Memory B cell (primary cell): ENCODE measurements around the gene SORBS2.

Experiments
- ATAC-seq: fragments of 150-1000 bp; cut with Tn5 transposase; 2 replicates; pipeline ENCODE4 v1.10.0; 2021; ENCODE audit warnings: low read depth, mild to moderate bottlenecking, moderate library complexity
- DNase-seq, 2 donors: peaks; one replicate each; pipeline ENCODE4 v3.0.0; 2022; ENCODE audit warnings: low spot score in 2 of 2
- H3K27ac Mint-ChIP-seq: one replicate; pipeline ENCODE4 v1.8.0; 2022; ENCODE audit warnings: mild to moderate bottlenecking, moderate library complexity, mixed read lengths
- H3K27me3 Mint-ChIP-seq: one replicate; pipeline ENCODE4 v1.8.0; 2022; ENCODE audit warnings: mixed read lengths
- H3K36me3 Mint-ChIP-seq: one replicate; pipeline ENCODE4 v1.8.0; 2022; ENCODE audit warnings: mild to moderate bottlenecking, mixed read lengths
- H3K4me1 Mint-ChIP-seq: one replicate; pipeline ENCODE4 v1.8.0; 2022; ENCODE audit warnings: mixed read lengths
- H3K4me3 Mint-ChIP-seq: one replicate; pipeline ENCODE4 v1.8.0; 2022; ENCODE audit warnings: mild to moderate bottlenecking, moderate library complexity, mixed read lengths
- H3K9me3 Mint-ChIP-seq: one replicate; pipeline ENCODE4 v1.8.0; 2022; ENCODE audit warnings: mixed read lengths

Gene SORBS2

DNA sequence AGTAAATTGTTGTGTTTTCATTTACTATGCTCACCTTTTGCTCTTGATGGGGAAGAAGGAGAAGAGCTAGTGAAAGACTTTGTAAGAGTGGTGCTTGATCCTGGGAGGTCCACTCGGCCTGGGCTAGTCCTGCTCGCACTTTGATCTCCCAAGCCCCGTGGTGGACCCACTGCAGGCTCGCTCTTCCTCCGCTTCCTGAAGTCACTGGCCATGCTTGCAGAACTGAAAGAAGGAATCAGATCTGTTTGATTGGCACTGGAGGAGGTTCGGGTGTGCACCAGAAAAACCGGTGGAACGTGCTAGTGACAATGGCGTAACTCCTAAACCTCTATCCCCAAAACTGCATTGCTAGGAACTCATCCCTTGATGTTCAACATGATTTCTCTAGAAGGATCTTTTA, 185.2 kb downstream of the SORBS2 start:
- DNase-seq: no peak
- no peak overlapping the region for H3K27ac Mint-ChIP-seq
- no peaks in the 10 kb centered on the region for H3K4me1 Mint-ChIP-seq

DNA sequence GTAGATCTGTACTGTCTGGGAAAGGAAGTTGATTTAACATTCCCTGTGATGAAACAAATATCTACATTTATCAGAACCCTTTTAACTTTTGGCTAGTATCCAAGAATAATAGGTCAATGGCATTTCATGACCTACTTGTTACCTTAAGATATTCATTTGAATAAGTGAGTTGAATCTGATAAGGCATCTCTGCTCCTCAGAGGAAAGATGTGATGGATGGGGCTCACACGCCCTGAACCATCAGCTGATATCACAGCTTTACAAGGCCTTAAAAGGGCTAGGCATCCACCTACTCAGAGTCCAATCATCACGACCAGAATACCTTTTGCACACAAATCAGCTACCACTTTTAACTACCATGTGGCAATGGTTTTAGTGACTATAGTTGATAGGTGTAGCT, 186.5 kb downstream of the SORBS2 start:
- no peak overlapping the region for H3K4me3 Mint-ChIP-seq
- H3K36me3 Mint-ChIP-seq: no peaks in the 10 kb centered on the region

More for the DNA sequence above, 185.2 kb downstream of the SORBS2 start:
- peaks cover 6% of the 10 kb centered on the region for H3K27me3 Mint-ChIP-seq
- no peaks in the 10 kb centered on the region for H3K9me3 Mint-ChIP-seq
- no peaks in the 10 kb centered on the region for H3K36me3 Mint-ChIP-seq
- no peak for ATAC-seq
- H3K4me3 Mint-ChIP-seq: no peak overlapping the region

DNA sequence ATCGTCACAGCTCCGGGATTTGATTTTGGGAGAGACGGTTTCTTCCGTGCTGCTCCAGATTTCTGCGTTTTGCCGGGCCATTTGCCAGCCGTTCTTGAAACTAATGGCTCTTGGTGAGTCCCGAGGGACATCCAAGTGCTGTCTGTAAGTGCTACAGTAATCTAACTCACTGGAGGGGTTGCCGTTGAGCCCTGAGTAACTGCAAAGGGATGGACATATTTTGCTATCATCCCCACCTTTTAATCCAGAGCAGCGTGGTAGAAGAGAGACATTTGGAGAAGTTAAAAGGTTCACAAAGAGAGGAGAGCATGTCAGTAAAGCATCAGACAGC, 187.8 kb downstream of the SORBS2 start:
- H3K9me3 Mint-ChIP-seq: no peaks in the 10 kb centered on the region
- no peaks in the 10 kb centered on the region for H3K36me3 Mint-ChIP-seq
- ATAC-seq (no peak), DNase-seq (no peak)
- H3K4me1 Mint-ChIP-seq: no peaks in the 10 kb centered on the region
- H3K27me3 Mint-ChIP-seq: peaks cover 5% of the 10 kb centered on the region
- no peak overlapping the region for H3K27ac Mint-ChIP-seq
- H3K4me3 Mint-ChIP-seq: no peak overlapping the region

More for the DNA sequence above, 186.5 kb downstream of the SORBS2 start:
- Mint-ChIP-seq H3K27me3 (peaks cover 6% of the 10 kb centered on the region), H3K9me3 (no peaks in the 10 kb centered on the region), H3K27ac (no peak overlapping the region), H3K4me1 (no peaks in the 10 kb centered on the region)
- ATAC-seq (no peak), DNase-seq (no peak)

DNA sequence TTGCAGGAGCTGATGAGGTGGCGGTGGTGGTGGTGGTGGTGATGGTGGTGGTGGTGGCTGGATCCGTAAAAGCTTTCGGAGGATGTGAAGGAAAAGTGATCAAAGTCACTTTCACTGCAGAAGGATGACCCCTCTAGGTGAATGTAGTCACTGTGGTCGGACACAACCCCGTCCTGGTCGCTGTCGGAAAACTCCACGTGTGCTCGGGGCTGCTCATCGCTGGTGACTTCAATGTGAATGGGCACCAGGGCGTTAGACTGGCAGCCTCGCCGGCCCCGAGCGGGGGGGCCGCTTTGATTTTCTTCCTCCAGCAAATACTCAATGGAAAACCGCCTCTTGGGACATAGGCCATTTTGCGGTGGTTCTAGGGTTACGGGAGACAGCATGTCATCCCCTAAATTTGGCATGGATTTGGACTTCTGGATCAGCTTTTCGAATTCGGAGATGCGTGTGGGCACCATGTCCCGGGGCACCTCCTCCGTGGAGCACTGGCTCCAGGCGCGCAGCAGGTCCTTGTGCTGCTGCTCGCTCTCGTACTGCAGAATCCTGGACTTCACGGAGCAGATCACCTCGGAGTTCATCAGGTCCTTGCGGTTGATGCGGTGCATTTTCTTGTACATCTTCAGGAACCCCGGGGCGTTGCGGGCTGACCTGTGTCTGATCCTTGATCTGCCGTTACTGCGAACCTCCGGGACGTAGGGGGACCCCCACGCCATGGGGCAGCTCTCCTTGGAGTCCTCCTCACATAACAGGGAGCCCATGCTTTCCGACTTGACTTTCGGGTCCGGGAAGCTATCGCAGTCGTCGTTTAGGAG, 188.3 kb downstream of the SORBS2 start:
- DNase-seq (no peak), ATAC-seq (no peak)
- H3K9me3 Mint-ChIP-seq: no peaks in the 10 kb centered on the region
- no peaks in the 10 kb centered on the region for H3K36me3 Mint-ChIP-seq
- H3K4me1 Mint-ChIP-seq: no peaks in the 10 kb centered on the region
- H3K4me3 Mint-ChIP-seq: no peak overlapping the region
- H3K27ac Mint-ChIP-seq: no peak overlapping the region
- peaks cover 5% of the 10 kb centered on the region for H3K27me3 Mint-ChIP-seq

DNA sequence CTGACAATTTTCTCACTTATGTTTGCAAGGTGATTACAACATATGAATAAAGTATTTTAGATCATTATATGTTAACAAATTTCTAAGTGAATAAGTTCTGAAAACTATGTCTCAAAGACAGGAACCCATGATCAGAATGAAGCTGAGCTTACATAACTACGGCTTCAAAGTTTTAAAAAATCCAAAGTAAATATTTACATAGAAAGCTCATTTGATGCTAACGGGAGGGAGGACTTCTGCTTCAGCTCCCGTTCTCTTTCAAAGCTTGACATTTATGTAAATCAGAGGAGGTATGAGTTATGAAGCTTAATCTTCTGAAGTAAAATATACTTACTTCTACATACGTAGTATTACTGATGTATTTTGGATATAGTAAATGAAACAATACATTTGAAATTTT, 203.8 kb downstream of the SORBS2 start:
- H3K9me3 Mint-ChIP-seq: no peaks in the 10 kb centered on the region
- ATAC-seq (no peak), DNase-seq (no peak)
- peaks cover 3% of the 10 kb centered on the region for H3K4me1 Mint-ChIP-seq
- no peak overlapping the region for H3K4me3 Mint-ChIP-seq
- H3K27me3 Mint-ChIP-seq: peaks cover 6% of the 10 kb centered on the region
- no peak overlapping the region for H3K27ac Mint-ChIP-seq
- no peaks in the 10 kb centered on the region for H3K36me3 Mint-ChIP-seq

DNA sequence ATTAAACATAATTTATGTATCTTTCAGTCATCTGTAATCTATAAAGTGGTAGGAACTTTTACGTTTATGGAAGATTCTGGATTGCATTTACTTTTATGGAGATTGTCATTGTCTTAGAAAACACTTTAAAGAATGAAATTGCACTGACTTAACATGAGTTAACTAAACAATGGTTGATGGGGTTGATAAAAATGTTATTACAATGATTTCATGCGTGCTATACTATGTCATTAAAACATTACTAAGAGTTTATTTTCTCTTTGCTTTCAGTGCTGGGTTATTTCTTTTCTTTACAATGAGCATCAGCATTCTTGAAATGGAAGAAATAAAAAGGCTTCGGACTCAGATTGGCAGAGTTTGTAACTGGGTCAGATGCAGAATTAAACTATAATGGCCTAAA, 209.6 kb downstream of the SORBS2 start:
- Mint-ChIP-seq H3K36me3 (no peaks in the 10 kb centered on the region), H3K27ac (no peak overlapping the region), H3K4me1 (peaks cover 3% of the 10 kb centered on the region), H3K9me3 (no peaks in the 10 kb centered on the region), H3K27me3 (peaks cover 8% of the 10 kb centered on the region), H3K4me3 (no peak overlapping the region)
- ATAC-seq: no peak
- DNase-seq: no peak

DNA sequence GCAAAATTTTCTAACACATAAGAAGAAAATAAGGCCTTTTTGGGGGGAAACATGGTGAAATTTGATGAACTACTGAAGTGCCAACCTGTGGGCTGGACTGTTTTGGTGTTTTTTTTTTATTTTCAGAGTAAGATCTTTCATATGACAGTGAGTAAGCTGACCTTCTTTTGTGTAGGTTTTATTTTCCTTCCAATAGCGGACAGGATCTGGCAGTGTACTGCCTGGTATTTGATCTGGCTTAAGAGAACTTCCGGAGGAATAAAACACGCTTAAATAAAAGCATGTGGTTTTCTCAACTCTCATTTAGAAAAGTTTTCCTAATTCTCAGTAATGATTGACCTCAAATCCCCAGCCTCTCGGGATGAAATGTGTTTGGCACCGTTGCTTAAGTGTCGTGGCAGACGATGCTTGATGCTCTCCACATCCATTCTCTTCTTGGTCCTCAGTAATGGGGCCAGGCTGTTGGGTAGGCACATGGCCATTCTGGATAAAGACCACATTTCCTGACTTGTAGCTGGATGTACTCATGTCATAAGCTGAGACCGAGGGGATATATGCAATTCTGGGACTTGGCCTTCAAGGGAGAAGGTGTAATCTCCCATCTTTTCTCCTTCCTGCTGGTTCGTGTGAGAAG, 211.1 kb downstream of the SORBS2 start:
- H3K4me1 Mint-ChIP-seq: peaks cover 3% of the 10 kb centered on the region
- DNase-seq (no peak), ATAC-seq (no peak)
- no peaks in the 10 kb centered on the region for H3K9me3 Mint-ChIP-seq
- peaks cover 8% of the 10 kb centered on the region for H3K27me3 Mint-ChIP-seq
- no peak overlapping the region for H3K4me3 Mint-ChIP-seq
- no peak overlapping the region for H3K27ac Mint-ChIP-seq
- H3K36me3 Mint-ChIP-seq: no peaks in the 10 kb centered on the region

DNA sequence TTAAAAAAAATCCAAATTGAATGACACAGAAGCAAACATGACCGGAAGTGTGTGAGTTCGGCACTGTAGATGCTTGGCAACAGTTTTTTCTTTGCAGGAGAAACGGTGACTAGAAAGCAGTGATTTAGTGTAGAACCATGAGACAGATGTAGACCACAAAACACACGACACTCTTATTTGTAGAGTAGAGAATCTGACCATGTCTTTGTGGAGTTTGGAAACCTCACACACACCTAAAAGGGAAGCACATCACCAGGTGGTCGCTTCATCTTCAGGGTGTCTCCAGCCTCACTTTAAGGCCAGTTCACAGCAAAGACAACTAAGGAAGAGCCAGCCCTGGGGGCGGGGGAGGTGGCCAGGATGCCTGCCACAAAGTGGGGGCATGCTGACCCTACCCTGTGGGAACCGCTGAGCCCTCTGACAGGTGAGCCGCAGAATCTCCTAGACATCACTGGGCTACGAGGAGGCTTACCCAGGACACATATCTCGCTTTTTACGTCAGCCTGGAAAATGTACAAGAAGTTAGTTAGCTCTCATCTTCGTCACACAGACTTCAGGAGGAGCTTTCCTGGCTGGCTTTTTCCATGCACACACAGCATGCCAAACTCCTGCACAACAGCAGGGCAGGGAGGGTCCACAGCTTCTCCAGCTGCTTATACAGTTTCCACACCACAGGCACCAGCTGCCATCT, 212.3 kb downstream of the SORBS2 start:
- Mint-ChIP-seq H3K36me3 (no peaks in the 10 kb centered on the region), H3K4me3 (no peak overlapping the region), H3K9me3 (no peaks in the 10 kb centered on the region), H3K4me1 (peaks cover 3% of the 10 kb centered on the region), H3K27ac (peak overlapping the region; percentile 12), H3K27me3 (peaks cover 8% of the 10 kb centered on the region)
- DNase-seq (no peak), ATAC-seq (no peak)

DNA sequence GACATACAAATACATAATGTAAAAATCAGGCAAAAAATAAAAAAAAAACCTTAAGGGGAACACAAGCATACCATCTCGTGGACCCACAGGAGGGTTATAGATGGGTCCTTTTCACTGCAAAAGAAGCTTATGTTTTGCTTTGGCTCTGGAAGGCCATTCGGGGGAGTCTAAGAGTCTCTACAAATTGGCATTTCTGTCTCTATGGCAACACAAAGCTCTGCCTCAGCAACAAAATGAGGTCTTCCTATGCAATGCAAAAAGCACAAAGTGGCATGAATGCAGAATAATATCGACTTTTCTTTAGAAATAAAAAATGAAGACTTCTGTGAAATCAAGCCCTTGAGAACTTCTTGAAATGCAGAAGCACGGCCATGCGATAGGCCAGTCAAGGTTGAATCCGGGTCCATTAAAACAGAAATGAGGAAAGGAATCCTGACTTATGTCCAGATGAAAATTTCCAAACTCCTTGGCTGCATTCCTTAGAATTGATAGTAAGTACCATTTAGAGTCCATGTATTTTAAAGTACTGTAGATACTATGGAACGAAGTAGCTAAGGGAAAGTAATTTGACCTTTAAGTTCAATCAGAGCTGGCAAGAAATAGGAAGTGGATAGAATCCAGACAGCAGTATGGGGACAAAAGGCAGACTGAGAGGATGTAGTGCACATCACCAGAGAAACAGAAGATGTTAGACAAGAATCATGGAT, 213.0 kb downstream of the SORBS2 start:
- Mint-ChIP-seq H3K27ac (peak overlapping the region; percentile 12), H3K4me1 (no peaks in the 10 kb centered on the region), H3K9me3 (no peaks in the 10 kb centered on the region), H3K36me3 (no peaks in the 10 kb centered on the region), H3K4me3 (no peak overlapping the region), H3K27me3 (peaks cover 4% of the 10 kb centered on the region)
- no peak for ATAC-seq
- no peak for DNase-seq

DNA sequence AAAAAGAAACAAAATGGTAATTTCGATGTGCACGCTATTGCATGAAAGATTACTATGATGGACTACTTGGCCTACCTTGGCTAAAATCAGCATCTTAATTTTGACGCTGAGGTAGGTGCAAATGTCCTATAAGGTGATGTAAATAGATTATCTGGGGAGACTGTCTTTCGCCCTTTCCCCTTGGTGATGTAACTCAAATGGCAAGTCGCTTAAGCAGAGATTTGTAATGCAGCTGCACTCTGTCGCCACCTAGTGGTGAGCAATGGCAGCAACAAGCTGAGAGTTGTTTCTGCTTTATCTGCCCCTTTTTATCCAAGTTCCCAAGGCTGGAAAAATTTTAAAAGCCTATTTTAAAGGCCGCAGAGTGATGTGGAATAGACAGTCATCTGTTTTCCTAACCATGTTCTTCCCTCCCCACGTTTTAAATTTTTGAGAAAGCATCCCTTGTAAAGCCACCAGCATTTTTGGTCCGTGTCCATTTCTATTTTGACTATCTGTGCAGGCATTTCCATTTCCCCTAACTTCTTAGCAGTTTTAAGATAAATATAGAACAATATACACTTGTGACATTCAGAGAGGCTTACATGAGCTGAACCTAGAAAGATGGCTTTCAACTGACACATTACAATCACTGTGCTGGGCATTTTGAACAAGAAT, 214.3 kb downstream of the SORBS2 start:
- Mint-ChIP-seq H3K27me3 (peaks cover 4% of the 10 kb centered on the region), H3K4me1 (no peaks in the 10 kb centered on the region), H3K27ac (no peak overlapping the region), H3K36me3 (no peaks in the 10 kb centered on the region), H3K4me3 (no peak overlapping the region), H3K9me3 (no peaks in the 10 kb centered on the region)
- ATAC-seq: peak; percentile 85
- DNase-seq: peak; percentile 71 to 76

DNA sequence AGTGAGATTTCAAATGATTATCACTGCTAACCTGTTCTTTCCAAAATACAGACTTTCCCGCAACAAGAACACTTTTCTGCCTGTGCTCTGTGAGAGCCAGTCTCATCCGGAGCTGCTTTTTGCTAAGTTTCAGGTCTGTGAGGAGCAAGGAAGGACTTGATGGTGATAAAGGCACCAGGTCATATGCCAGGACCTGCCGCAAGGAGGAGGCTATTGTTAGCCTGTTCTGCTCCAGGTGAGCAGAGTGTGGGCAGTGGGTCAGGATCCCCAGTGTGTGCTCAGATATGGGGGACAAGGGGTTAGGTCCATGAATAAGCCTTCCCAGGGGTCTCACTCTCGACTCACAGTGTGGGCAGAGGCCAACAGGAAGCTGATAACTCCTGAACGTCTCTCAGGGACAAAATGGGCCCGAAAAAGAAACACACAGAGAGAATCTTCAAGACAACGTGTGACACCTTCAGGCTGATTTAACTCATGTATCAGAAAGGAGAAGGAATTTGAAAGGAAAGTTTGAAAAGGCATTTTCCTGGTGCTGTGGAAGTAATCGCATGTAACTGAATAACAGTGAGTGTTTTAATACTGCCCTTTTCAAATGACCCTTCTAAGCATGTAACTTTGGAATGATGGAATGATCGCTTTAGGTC, 219.0 kb downstream of the SORBS2 start:
- H3K27ac Mint-ChIP-seq: no peak overlapping the region

DNA sequence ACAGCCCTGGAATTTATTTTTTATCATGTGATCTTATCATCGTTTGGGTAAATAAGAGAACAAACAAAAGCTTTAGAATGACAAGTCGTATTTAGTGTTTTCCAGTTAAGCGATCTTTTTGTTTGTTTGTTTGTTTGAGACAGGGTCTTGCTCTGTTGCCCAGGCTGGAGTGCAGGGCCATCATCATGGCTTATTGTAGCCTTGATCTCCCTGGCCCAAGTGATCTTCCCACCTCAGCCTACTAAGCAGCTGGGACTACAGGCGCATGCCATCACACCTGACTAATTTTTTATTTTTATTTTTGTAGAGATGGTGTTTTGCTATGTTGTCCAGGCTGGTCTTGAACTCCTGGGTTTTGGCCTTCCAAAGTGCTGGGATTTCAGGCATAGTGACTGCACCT, 219.6 kb downstream of the SORBS2 start:
- ATAC-seq (no peak), DNase-seq (no peak)
- Mint-ChIP-seq H3K27ac (no peak overlapping the region), H3K36me3 (peaks cover 2% of the 10 kb centered on the region), H3K4me3 (no peak overlapping the region), H3K27me3 (peaks cover 10% of the 10 kb centered on the region), H3K9me3 (no peaks in the 10 kb centered on the region), H3K4me1 (peaks cover 4% of the 10 kb centered on the region)

More for the DNA sequence above, 219.0 kb downstream of the SORBS2 start:
- peaks cover 2% of the 10 kb centered on the region for H3K36me3 Mint-ChIP-seq
- H3K4me1 Mint-ChIP-seq: no peaks in the 10 kb centered on the region
- no peaks in the 10 kb centered on the region for H3K9me3 Mint-ChIP-seq
- H3K27me3 Mint-ChIP-seq: peaks cover 9% of the 10 kb centered on the region
- ATAC-seq (no peak), DNase-seq (no peak)
- no peak overlapping the region for H3K4me3 Mint-ChIP-seq

DNA sequence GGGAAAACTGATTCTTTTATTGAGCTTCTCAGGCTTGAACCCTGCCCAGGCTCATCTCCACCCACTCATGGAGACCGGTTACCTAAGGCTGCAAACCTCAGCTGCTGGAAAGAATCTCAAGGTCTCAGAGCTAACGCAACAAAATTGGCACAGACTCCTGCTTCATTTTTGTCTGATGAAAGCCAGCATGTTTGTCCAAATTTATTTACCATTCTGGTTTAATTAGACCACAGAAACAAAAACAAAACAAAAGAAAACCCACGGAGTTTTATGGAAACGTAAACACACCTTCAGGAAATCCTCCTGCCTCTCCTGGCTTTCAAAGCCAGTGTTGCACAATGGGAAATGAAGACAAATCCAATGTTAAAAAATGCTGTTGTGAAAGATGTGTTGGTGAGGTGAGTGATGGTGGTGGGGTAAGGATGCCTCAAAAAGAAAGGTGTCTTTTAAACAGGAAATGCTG, 220.3 kb downstream of the SORBS2 start:
- H3K9me3 Mint-ChIP-seq: no peaks in the 10 kb centered on the region
- peaks cover 12% of the 10 kb centered on the region for H3K27me3 Mint-ChIP-seq
- H3K27ac Mint-ChIP-seq: no peak overlapping the region
- H3K4me1 Mint-ChIP-seq: peaks cover 4% of the 10 kb centered on the region
- ATAC-seq (no peak), DNase-seq (no peak)
- no peak overlapping the region for H3K4me3 Mint-ChIP-seq
- H3K36me3 Mint-ChIP-seq: peaks cover 2% of the 10 kb centered on the region
